ENCODE data around the gene MANSC1.
"Not testable (repeated sequence)": the region's sequence is repeated elsewhere in the genome, so short reads cannot be mapped to it uniquely, and the experiment has no call there.

GRCh38 chr12:12310695-12311094, 39.3 kb downstream of the MANSC1 start:
- not testable (repeated sequence) for TF ChIP-seq CTCF (IDR thresholded peaks at IDR 0.05 in 2 of 3, conservative IDR thresholded peaks at IDR 0.05 in 1 of 3; ENCODE audit: insufficient read depth in 2 of 3, low read depth in 1 of 3, low read length in 3 of 3); FOXA3 (CRISPR knock-in tag; conservative IDR thresholded peaks at IDR 0.05 in 1 of 2, IDR thresholded peaks at IDR 0.05 in 1 of 2); EGR1 (conservative IDR thresholded peaks at IDR 0.05); CBX5 (IDR thresholded peaks at IDR 0.05; ENCODE audit: borderline replicate concordance, low read depth); U2AF1 (optimal IDR thresholded peaks at IDR 0.05; ENCODE audit: low read depth, low read length); SMARCC2 (IDR thresholded peaks at IDR 0.05; ENCODE audit: low read depth); RCOR1 (IDR thresholded peaks at IDR 0.05; ENCODE audit: borderline replicate concordance in 1 of 2, low read depth in 2 of 2, low read length in 2 of 2); ZNF3 (CRISPR knock-in tag; IDR thresholded peaks at IDR 0.05); ZBTB49 (CRISPR knock-in tag; IDR thresholded peaks at IDR 0.05; ENCODE audit: borderline replicate concordance); POLR2A (conservative IDR thresholded peaks at IDR 0.05); ZNF408 (CRISPR knock-in tag; IDR thresholded peaks at IDR 0.05; ENCODE audit: low read depth); MAFK (IDR thresholded peaks at IDR 0.05; ENCODE audit: low read length)

All from K562 (cell line).